A549 (cell line): Measurements from ENCODE around the gene DYDC1.

Experiments
- BHLHE40 ChIP-seq: IDR thresholded peaks from 2 replicates; pipeline ENCODE4 v1.6.1; 2012; ENCODE audit warnings: low read depth, low read length, inconsistent platforms
- CBX2 ChIP-seq: fragments of 200-600 bp; sonication (generic); IDR thresholded peaks from 2 replicates; pipeline ENCODE4 v1.6.1; 2016; ENCODE audit warnings: low read depth, mild to moderate bottlenecking, borderline replicate concordance
- CTCF ChIP-seq: fragments of >200 bp; sonication (Bioruptor Twin); formaldehyde crosslinking; IDR thresholded peaks from 3 replicates; pipeline ENCODE4 v1.5.1; 2016
- ESRRA ChIP-seq: fragments of 150-350 bp; IDR thresholded peaks from 2 replicates; pipeline ENCODE4 v1.6.1; 2014; ENCODE audit warnings: mild to moderate bottlenecking, low read length, borderline replicate concordance
- HES2 ChIP-seq: fragments of >200 bp; sonication (Bioruptor Twin); formaldehyde crosslinking; IDR thresholded peaks from 2 replicates; pipeline ENCODE4 v1.6.1; 2016
- POLR2AphosphoS2 ChIP-seq: conservative IDR thresholded peaks from 2 replicates; pipeline ENCODE4 v1.6.1; 2012; ENCODE audit warnings: low read length, improper control_type of control experiment, inconsistent platforms
- RAD21 ChIP-seq, 2 experiments: fragments of >200 bp in 1 of 2; sonication (Bioruptor Twin) in 1 of 2; formaldehyde crosslinking in 1 of 2; IDR thresholded peaks in 1 of 2; conservative IDR thresholded peaks in 1 of 2; 2 replicates in 1 of 2; 3 replicates in 1 of 2; pipeline ENCODE4 v1.6.1; 2012 to 2018; ENCODE audit warnings: inconsistent platforms in 1 of 2
- RCOR1 ChIP-seq: fragments of 150-350 bp; IDR thresholded peaks from 2 replicates; pipeline ENCODE4 v1.6.1; 2014; ENCODE audit warnings: antibody characterized with exemption, low read length, low read depth
- REST ChIP-seq: fragments of 200-600 bp; sonication (generic); IDR thresholded peaks from 2 replicates; pipeline ENCODE4 v1.6.1; 2016; ENCODE audit warnings: antibody characterized with exemption, mild to moderate bottlenecking, moderate library complexity
- ZC3H11A ChIP-seq: fragments of 450-650 bp; IDR thresholded peaks from 2 replicates; pipeline ENCODE4 v1.6.1; 2014; ENCODE audit warnings: antibody characterized with exemption, mild to moderate bottlenecking
- ZFP36 ChIP-seq: fragments of 450-650 bp; IDR thresholded peaks from 2 replicates; pipeline ENCODE4 v1.6.1; 2014; ENCODE audit warnings: borderline replicate concordance; ENCODE audit not compliant: partially characterized antibody

- TF ChIP-seq CTCF (no peak), POLR2AphosphoS2 (no peak), RAD21 (conservative IDR thresholded peaks at IDR 0.05 in 1 of 2, IDR thresholded peaks at IDR 0.05 in 1 of 2) (no peak), ZFP36 (no peak), RCOR1 (no peak), ESRRA (no peak), HES2 (no peak), ZC3H11A (no peak), BHLHE40 (no peak), REST (no peak), CBX2 (no peak)
Measured at GRCh38 chr10:80290474-80291220, 65.9 kb downstream of the DYDC1 start.
